ENCODE measurements around the gene ADAM12. TPM values are rescaled to one million over a fixed set of nuclear protein-coding genes. Genes with fewer than 3 reads are reported as not detected.

The ADAM12 gene
- total and polyA plus RNA-seq, 4 donors = 0.03 to 0.33 (median 0.19) TPM

DNA sequence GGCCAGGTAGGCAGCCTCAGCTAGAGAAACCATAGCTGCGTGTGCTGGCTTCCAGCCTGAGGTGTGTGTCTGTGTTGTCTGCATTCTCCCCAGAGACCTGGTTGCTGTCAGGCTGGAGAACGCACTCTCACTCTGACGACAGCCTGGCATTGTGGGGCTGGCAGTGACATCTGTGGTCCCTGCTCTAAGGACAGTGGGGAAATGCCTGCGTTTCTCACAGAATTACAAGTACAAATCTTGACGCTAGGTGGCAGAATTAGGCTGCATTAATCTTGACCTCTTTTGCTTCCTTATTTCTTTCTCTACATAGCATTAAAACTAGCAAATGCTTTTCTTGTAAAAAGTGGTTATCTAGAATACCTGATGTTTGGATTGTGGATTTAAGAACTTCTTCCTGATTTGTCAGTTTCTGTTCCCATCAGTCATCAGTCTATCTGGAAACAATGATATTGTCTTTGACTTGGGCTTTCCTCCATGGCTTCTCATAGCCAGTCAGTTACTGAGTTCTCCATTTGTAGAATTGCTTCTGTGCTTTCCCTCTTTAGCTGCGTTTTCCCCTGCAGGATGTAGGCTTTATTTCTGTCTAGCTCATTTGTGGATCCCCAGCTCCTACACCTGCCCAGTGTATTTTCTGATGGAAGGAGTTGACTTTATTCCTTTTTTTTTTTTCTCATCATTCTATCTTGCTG is 405.9 kb downstream of the ADAM12 start:
- Histone ChIP-seq H3K36me3 (ENCODE audit: control insufficient read depth in 4 of 4, insufficient read depth in 3 of 4, low read depth in 1 of 4, low read length in 3 of 4) (no peaks in the 10 kb centered on the region), H3K4me3 (ENCODE audit: low read depth in 1 of 3, low read length in 3 of 3) (no peak overlapping the region), H3K27me3 (ENCODE audit: control insufficient read depth in 4 of 4, insufficient read depth in 4 of 4, low read length in 3 of 4) (peaks cover 0 to 2% (median 0%) of the 10 kb centered on the region in 4 donors), H3K27ac (ENCODE audit: low read depth in 1 of 2, low read length in 2 of 2) (no peak overlapping the region), H3K9me3 (ENCODE audit: control insufficient read depth in 4 of 4, low read length in 3 of 4) (no peaks in the 10 kb centered on the region), H3K9ac (ENCODE audit: low read depth in 1 of 2, low read length in 2 of 2) (no peak overlapping the region), H3K4me1 (ENCODE audit: control insufficient read depth in 4 of 4, insufficient read depth in 4 of 4, low read length in 3 of 4) (no peaks in the 10 kb centered on the region)
- DNase-seq (ENCODE audit: low spot score) = no peak
- TF ChIP-seq, protein P1, sequence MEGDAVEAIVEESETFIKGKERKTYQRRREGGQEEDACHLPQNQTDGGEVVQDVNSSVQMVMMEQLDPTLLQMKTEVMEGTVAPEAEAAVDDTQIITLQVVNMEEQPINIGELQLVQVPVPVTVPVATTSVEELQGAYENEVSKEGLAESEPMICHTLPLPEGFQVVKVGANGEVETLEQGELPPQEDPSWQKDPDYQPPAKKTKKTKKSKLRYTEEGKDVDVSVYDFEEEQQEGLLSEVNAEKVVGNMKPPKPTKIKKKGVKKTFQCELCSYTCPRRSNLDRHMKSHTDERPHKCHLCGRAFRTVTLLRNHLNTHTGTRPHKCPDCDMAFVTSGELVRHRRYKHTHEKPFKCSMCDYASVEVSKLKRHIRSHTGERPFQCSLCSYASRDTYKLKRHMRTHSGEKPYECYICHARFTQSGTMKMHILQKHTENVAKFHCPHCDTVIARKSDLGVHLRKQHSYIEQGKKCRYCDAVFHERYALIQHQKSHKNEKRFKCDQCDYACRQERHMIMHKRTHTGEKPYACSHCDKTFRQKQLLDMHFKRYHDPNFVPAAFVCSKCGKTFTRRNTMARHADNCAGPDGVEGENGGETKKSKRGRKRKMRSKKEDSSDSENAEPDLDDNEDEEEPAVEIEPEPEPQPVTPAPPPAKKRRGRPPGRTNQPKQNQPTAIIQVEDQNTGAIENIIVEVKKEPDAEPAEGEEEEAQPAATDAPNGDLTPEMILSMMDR (IDR thresholded peaks at IDR 0.05; ENCODE audit: low read depth, low read length, missing input control) = peak; percentile 64
- no peak for TF ChIP-seq RXRA (IDR thresholded peaks at IDR 0.05)
- TF ChIP-seq RAD21 (IDR thresholded peaks at IDR 0.05) = peak; percentile 86 to 92
- 10% methylated on average over 6 of the region's 6 CpGs for WGBS

DNA sequence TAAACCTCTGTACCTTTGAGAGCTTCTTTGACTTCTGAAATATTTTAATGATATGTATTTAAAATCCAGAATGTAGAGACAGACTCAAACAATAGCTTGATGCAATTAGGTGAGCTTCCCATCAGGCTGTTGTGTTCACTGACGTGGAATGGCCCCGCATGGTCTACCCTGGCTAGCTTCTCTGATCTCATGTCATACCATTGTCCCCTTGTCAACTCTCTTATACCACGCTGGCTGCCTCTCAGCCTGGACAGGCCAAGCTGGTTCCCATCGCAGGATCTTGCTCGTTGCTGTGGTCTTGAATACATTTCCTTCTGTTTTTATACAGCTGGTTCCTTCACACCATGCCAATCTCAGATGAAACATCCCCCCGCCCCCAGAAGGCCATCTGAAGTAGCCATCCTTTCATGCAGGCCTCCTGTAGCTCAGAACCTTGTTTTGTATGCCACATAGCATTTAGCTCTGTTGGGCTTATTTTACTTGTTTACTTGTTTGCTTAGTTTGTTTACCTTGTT is 407.7 kb downstream of the ADAM12 start:
- Histone ChIP-seq H3K36me3 (ENCODE audit: control insufficient read depth in 4 of 4, insufficient read depth in 3 of 4, low read depth in 1 of 4, low read length in 3 of 4) (no peaks in the 10 kb centered on the region), H3K9me3 (ENCODE audit: control insufficient read depth in 4 of 4, low read length in 3 of 4) (no peaks in the 10 kb centered on the region), H3K27me3 (ENCODE audit: control insufficient read depth in 4 of 4, insufficient read depth in 4 of 4, low read length in 3 of 4) (peaks cover 0 to 2% (median 0%) of the 10 kb centered on the region in 4 donors), H3K27ac (ENCODE audit: low read depth in 1 of 2, low read length in 2 of 2) (no peak overlapping the region), H3K4me3 (ENCODE audit: low read depth in 1 of 3, low read length in 3 of 3) (no peak overlapping the region), H3K9ac (ENCODE audit: low read depth in 1 of 2, low read length in 2 of 2) (no peak overlapping the region), H3K4me1 (ENCODE audit: control insufficient read depth in 4 of 4, insufficient read depth in 4 of 4, low read length in 3 of 4) (no peaks in the 10 kb centered on the region)
- TF ChIP-seq HNF4G (IDR thresholded peaks at IDR 0.05) (no peak), JUND (IDR thresholded peaks at IDR 0.05) (no peak), TAF1 (conservative IDR thresholded peaks at IDR 0.05) (no peak), GABPA (IDR thresholded peaks at IDR 0.05 in 1 of 2, conservative IDR thresholded peaks at IDR 0.05 in 1 of 2) (no peak), RAD21 (IDR thresholded peaks at IDR 0.05) (no peak), RXRA (IDR thresholded peaks at IDR 0.05) (no peak), EGR1 (IDR thresholded peaks at IDR 0.05; ENCODE audit: low read depth in 2 of 2) (no peak), NR2F2 (IDR thresholded peaks at IDR 0.05) (no peak), HNF4A (conservative IDR thresholded peaks at IDR 0.05) (no peak)
- TF ChIP-seq, protein P2, sequence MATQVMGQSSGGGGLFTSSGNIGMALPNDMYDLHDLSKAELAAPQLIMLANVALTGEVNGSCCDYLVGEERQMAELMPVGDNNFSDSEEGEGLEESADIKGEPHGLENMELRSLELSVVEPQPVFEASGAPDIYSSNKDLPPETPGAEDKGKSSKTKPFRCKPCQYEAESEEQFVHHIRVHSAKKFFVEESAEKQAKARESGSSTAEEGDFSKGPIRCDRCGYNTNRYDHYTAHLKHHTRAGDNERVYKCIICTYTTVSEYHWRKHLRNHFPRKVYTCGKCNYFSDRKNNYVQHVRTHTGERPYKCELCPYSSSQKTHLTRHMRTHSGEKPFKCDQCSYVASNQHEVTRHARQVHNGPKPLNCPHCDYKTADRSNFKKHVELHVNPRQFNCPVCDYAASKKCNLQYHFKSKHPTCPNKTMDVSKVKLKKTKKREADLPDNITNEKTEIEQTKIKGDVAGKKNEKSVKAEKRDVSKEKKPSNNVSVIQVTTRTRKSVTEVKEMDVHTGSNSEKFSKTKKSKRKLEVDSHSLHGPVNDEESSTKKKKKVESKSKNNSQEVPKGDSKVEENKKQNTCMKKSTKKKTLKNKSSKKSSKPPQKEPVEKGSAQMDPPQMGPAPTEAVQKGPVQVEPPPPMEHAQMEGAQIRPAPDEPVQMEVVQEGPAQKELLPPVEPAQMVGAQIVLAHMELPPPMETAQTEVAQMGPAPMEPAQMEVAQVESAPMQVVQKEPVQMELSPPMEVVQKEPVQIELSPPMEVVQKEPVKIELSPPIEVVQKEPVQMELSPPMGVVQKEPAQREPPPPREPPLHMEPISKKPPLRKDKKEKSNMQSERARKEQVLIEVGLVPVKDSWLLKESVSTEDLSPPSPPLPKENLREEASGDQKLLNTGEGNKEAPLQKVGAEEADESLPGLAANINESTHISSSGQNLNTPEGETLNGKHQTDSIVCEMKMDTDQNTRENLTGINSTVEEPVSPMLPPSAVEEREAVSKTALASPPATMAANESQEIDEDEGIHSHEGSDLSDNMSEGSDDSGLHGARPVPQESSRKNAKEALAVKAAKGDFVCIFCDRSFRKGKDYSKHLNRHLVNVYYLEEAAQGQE (IDR thresholded peaks at IDR 0.05) = no peak
- TF ChIP-seq, protein P1 (IDR thresholded peaks at IDR 0.05; ENCODE audit: low read depth, low read length, missing input control) = no peak
- TF ChIP-seq, protein P3, sequence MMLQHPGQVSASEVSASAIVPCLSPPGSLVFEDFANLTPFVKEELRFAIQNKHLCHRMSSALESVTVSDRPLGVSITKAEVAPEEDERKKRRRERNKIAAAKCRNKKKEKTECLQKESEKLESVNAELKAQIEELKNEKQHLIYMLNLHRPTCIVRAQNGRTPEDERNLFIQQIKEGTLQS (IDR thresholded peaks at IDR 0.05) = no peak
- TF ChIP-seq, protein P4, sequence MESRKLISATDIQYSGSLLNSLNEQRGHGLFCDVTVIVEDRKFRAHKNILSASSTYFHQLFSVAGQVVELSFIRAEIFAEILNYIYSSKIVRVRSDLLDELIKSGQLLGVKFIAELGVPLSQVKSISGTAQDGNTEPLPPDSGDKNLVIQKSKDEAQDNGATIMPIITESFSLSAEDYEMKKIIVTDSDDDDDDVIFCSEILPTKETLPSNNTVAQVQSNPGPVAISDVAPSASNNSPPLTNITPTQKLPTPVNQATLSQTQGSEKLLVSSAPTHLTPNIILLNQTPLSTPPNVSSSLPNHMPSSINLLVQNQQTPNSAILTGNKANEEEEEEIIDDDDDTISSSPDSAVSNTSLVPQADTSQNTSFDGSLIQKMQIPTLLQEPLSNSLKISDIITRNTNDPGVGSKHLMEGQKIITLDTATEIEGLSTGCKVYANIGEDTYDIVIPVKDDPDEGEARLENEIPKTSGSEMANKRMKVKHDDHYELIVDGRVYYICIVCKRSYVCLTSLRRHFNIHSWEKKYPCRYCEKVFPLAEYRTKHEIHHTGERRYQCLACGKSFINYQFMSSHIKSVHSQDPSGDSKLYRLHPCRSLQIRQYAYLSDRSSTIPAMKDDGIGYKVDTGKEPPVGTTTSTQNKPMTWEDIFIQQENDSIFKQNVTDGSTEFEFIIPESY (IDR thresholded peaks at IDR 0.05) = no peak
- DNase-seq (ENCODE audit: low spot score) = no peak
- WGBS = 67% methylated on average over 6 of the region's 6 CpGs

All from liver (tissue), 9 donors.